Adrenal gland (tissue), 12 donors: ENCODE measurements around the gene ZRANB1. TPM values are rescaled to one million over a fixed set of nuclear protein-coding genes. Genes with fewer than 3 reads are reported as not detected.

Source experiments
- DNase-seq, 7 donors: peaks; one replicate each; pipeline ENCODE4 v3.0.0-alpha.2; 2019 to 2020
- H3K27ac ChIP-seq, 5 donors: fragments of 200-600 bp; sonication (generic) in 4 of 5; 1 replicate in 3 of 5; 2 replicates in 2 of 5; pipeline versions ENCODE4 v1.5.1 to v1.8.0; 2016 to 2020; ENCODE audit warnings: mild to moderate bottlenecking in 1 of 5
- H3K27me3 ChIP-seq: fragments of 200-600 bp; 2 replicates; pipeline ENCODE4 v1.8.0; 2021
- H3K36me3 ChIP-seq, 2 donors: fragments of 200-600 bp; replicated peaks in 1 of 2; 1 replicate in 1 of 2; 2 replicates in 1 of 2; pipeline versions ENCODE4 v1.5.1 to v1.8.0; 2018 to 2022
- H3K4me1 ChIP-seq, 2 donors: fragments of 200-600 bp; replicated peaks in 1 of 2; 1 replicate in 1 of 2; 2 replicates in 1 of 2; pipeline versions ENCODE4 v1.5.1 to v1.8.0; 2018 to 2021
- H3K4me3 ChIP-seq, 4 donors: fragments of 200-600 bp; sonication (generic) in 3 of 4; one replicate each; pipeline ENCODE4 v1.5.1; 2016 to 2018
- H3K9me3 ChIP-seq, 3 donors: fragments of 200-600 bp; sonication (generic) in 1 of 3; replicated peaks in 1 of 3; 1 replicate in 2 of 3; 2 replicates in 1 of 3; pipeline versions ENCODE4 v1.5.1 to v1.8.0; 2016 to 2021
- POLR2A ChIP-seq, 2 donors: fragments of 450-650 bp; IDR thresholded peaks; one replicate each; pipeline ENCODE4 v1.6.1; 2017; ENCODE audit warnings: antibody characterized with exemption in 2 of 2, mild to moderate bottlenecking in 2 of 2, moderate library complexity in 1 of 2
- WGBS, 4 donors: extraction: QIAGEN DNeasy Blood & Tissue Kit in 2 of 4; methylation state at CpG; one replicate each; pipeline versions ENCODE4 v1.1.5 to v1.1.7; 2013 to 2017; 5-methylcytosine and 5-hydroxymethylcytosine counted together
- intact Hi-C, 2 donors: fragments of 100-400 bp; cut with DNase I; formaldehyde crosslinking; loops; one replicate each; pipeline versions ENCODE4 v1.14.1 to v1.15.0; 2022 to 2023
- polyA plus RNA-seq, 3 donors: library from polyadenylated mRNA; stranded (reverse); fragments of 200-250 nt in 2 of 3; fragments of 350-450 nt in 1 of 3; fragmentation: Illumina TruSeq in 1 of 3; extraction: RNeasy Lipid Tissue Mini Kit (QIAGEN cat#74804) in 1 of 3; gene quantifications; one replicate each; pipeline ENCODE4 v1.2.3, GENCODE V29; 2013 to 2014
- total RNA-seq, 9 donors: library from RNA; depleted of rRNA in 4 of 9; stranded (reverse); fragments of >200 nt in 4 of 9; fragments of 120-200 nt in 1 of 9; fragmentation: NEBNext Ultra II Directional in 1 of 9; extraction: Animal tissue kit (Norgen Biotek cat#: 25700) in 1 of 9; gene quantifications; one replicate each; pipeline versions ENCODE4 v1.1.0 to v1.2.4, GENCODE V29; 2013 to 2023
- TF ChIP-seq, protein P1 (sequence below), 6 experiments: fragments of 450-650 bp in 4 of 6; fragments of 200-600 bp in 2 of 6; sonication (generic) in 1 of 6; IDR thresholded peaks; 1 replicate in 5 of 6; 2 replicates in 1 of 6; pipeline versions ENCODE4 v1.5.1 to v1.8.0; 2016 to 2021; ENCODE audit warnings: antibody characterized with exemption in 6 of 6, mild to moderate bottlenecking in 2 of 6, moderate library complexity in 1 of 6
- donor health status: healthy with polysubstance abuse.
- donor health status: Bipolar disorder and iron deficiency.
- donor health status: DM: yes; HTN: yes; CAD: no.
- donor health status: DM: no; HTN: no; CAD: no.
- donor health status: DM: no; HTN: no; CAD: no.
- donor health status: DM: yes; HTN: yes; CAD: no.

ZRANB1 gene
- total and polyA plus RNA-seq, 12 donors: 20.2 to 64.7 (median 38.0) TPM

GRCh38 chr10:124957404-124957947, 15.6 kb downstream of the ZRANB1 start:
- no peaks in the 10 kb centered on the region for H3K36me3 ChIP-seq
- no peak for DNase-seq
- no peaks in the 10 kb centered on the region for H3K27me3 ChIP-seq
- intact Hi-C loops: no loop called here
- TF ChIP-seq, protein P1, sequence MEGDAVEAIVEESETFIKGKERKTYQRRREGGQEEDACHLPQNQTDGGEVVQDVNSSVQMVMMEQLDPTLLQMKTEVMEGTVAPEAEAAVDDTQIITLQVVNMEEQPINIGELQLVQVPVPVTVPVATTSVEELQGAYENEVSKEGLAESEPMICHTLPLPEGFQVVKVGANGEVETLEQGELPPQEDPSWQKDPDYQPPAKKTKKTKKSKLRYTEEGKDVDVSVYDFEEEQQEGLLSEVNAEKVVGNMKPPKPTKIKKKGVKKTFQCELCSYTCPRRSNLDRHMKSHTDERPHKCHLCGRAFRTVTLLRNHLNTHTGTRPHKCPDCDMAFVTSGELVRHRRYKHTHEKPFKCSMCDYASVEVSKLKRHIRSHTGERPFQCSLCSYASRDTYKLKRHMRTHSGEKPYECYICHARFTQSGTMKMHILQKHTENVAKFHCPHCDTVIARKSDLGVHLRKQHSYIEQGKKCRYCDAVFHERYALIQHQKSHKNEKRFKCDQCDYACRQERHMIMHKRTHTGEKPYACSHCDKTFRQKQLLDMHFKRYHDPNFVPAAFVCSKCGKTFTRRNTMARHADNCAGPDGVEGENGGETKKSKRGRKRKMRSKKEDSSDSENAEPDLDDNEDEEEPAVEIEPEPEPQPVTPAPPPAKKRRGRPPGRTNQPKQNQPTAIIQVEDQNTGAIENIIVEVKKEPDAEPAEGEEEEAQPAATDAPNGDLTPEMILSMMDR (IDR thresholded peaks at IDR 0.05): no peak
- TF ChIP-seq POLR2A (IDR thresholded peaks at IDR 0.05): no peak
- WGBS, 4 donors: 64 to 81% (median 74%) methylated on average over 7 of the region's 7 CpGs
- H3K9me3 ChIP-seq: no peaks in the 10 kb centered on the region
- H3K4me1 ChIP-seq: peaks cover 5 to 38% of the 10 kb centered on the region in 2 donors
- no peak overlapping the region for H3K27ac ChIP-seq
- H3K4me3 ChIP-seq: no peak overlapping the region

DNA sequence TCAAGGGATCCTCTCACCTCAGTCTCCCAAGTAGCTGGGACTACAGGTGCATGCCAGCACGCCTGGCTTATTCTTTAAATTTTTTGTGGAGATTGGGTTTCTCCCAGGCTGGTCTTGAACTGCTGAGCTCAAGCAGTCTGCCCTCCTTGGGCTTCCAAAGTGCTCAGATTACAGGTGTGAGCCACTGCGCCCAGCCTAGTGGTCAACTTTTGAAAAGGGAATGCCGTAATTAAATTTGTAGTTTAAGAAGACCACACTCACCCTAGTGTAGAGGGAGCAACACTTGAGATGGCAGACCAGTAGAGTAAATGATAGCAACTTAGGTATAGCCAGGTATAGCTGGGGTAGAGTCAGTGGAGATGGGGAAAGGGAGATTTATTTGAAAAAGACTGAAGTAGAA, 17.6 kb downstream of the ZRANB1 start:
- Histone ChIP-seq H3K4me1 (peaks cover 5 to 40% of the 10 kb centered on the region in 2 donors), H3K27ac (no peak overlapping the region), H3K9me3 (no peaks in the 10 kb centered on the region), H3K4me3 (no peak overlapping the region), H3K36me3 (no peaks in the 10 kb centered on the region), H3K27me3 (no peaks in the 10 kb centered on the region)
- DNase-seq: no peak
- 94 to 100% (median 98%) methylated on average over 3 of the region's 3 CpGs for WGBS, 4 donors
- intact Hi-C loops: no loop called here
- TF ChIP-seq POLR2A (IDR thresholded peaks at IDR 0.05): no peak
- TF ChIP-seq, protein P1 (IDR thresholded peaks at IDR 0.05): no peak

DNA sequence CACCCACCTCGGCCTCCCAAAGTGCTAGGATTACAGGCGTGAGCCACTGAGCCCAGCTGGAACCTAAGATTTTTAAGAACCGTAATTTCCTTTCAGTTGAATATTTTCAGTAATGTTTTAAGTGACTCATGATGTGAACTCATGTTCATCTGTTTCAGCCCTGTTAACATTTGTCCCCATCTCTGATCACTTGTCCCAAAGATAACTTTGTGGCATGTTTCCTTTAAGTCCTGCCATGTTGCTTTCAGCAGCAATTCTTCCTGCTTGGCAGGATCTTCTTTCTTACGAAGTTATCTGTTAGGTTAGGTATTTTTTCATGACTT, 19.3 kb downstream of the ZRANB1 start:
- Histone ChIP-seq H3K36me3 (peaks cover 0 to 3% of the 10 kb centered on the region in 2 donors), H3K9me3 (no peaks in the 10 kb centered on the region), H3K4me1 (peaks cover 5 to 38% of the 10 kb centered on the region in 2 donors), H3K4me3 (no peak overlapping the region), H3K27me3 (no peaks in the 10 kb centered on the region), H3K27ac (no peak overlapping the region)
- DNase-seq: no peak
- TF ChIP-seq, protein P1 (IDR thresholded peaks at IDR 0.05): no peak
- TF ChIP-seq POLR2A (IDR thresholded peaks at IDR 0.05): no peak
- 73 to 79% (median 75%) methylated on average over 4 of the region's 4 CpGs for WGBS, 4 donors
- intact Hi-C loops: no loop called here

- H3K27me3 ChIP-seq: no peaks in the 10 kb centered on the region
- H3K4me1 ChIP-seq: peaks cover 0 to 30% of the 10 kb centered on the region in 2 donors
- TF ChIP-seq POLR2A (IDR thresholded peaks at IDR 0.05): no peak
- TF ChIP-seq, protein P1 (IDR thresholded peaks at IDR 0.05): no peak
- 82 to 87% (median 85%) methylated on average over 3 of the region's 3 CpGs for WGBS, 4 donors
- no peak overlapping the region for H3K27ac ChIP-seq
- no peaks in the 10 kb centered on the region for H3K9me3 ChIP-seq
- no peak overlapping the region for H3K4me3 ChIP-seq
- peaks cover 0 to 15% of the 10 kb centered on the region in 2 donors for H3K36me3 ChIP-seq
- DNase-seq: no peak
- intact Hi-C loops: no loop called here
Measured at GRCh38 chr10:124962421-124962820, 20.5 kb downstream of the ZRANB1 start.
